Panc1 (cell line): Measurements from ENCODE around the gene AFF3. TPM values are rescaled to one million over a fixed set of nuclear protein-coding genes. Genes with fewer than 3 reads are reported as not detected.

ENCODE experiments used
- ATAC-seq: fragments of 200-7000 bp; cut with Tn5 transposase; 2 replicates; pipeline ENCODE4 v1.9.1; 2020; ENCODE audit warnings: mild to moderate bottlenecking, moderate library complexity
- BruUV-seq: library from RNA; stranded (reverse); fragments of 400-500 nt; replicated peaks from 2 replicates; lab custom pipeline; 2021; lab: Mats Ljungman, UMichigan
- CTCF ChIA-PET: fragments of 300-600 bp; sonication (Branson Sonifier 250); formaldehyde crosslinking; loops from one replicate; lab custom pipeline; 2022; ENCODE audit warnings: antibody characterized with exemption; lab: Charles Lee
- POLR2A ChIA-PET: fragments of 300-600 bp; sonication (Branson Sonifier 250); formaldehyde crosslinking; loops from one replicate; lab custom pipeline; 2022; ENCODE audit warnings: antibody characterized with exemption; lab: Charles Lee
- DNase-seq: peaks from one replicate; pipeline ENCODE4 v3.0.0-alpha.2; 2010; ENCODE audit warnings: low read depth, low spot score
- H3K27ac ChIP-seq: 2 replicates; pipeline ENCODE4 v1.5.1; 2011; ENCODE audit warnings: mild to moderate bottlenecking, low read length, inconsistent platforms
- H3K27me3 ChIP-seq: fragments of 200-500 bp; sonication (Bioruptor generic); 2 replicates; pipeline ENCODE4 v1.6.0; 2014; ENCODE audit warnings: low read length, inconsistent platforms; ENCODE audit not compliant: control insufficient read depth, insufficient read depth
- H3K36me3 ChIP-seq: fragments of 200-500 bp; sonication (Bioruptor generic); 2 replicates; pipeline ENCODE4 v1.5.1; 2014; ENCODE audit warnings: inconsistent platforms, mild to moderate bottlenecking, low read length, moderate library complexity; ENCODE audit not compliant: control insufficient read depth, insufficient read depth
- H3K4me1 ChIP-seq: 2 replicates; pipeline ENCODE4 v1.5.1; 2011; ENCODE audit warnings: inconsistent platforms, mild to moderate bottlenecking, low read length, moderate library complexity; ENCODE audit not compliant: control insufficient read depth, insufficient read depth
- H3K4me3 ChIP-seq, 2 experiments: 2 replicates each; pipeline ENCODE4 v1.5.1; 2011 to 2012; ENCODE audit warnings: low read depth in 2 of 2, low read length in 2 of 2, mild to moderate bottlenecking in 2 of 2, inconsistent platforms in 1 of 2, moderate library complexity in 1 of 2
- H3K9me3 ChIP-seq: fragments of 200-500 bp; sonication (Bioruptor generic); 2 replicates; pipeline ENCODE4 v1.5.1; 2014; ENCODE audit warnings: low read depth, mild to moderate bottlenecking, inconsistent platforms, low read length, moderate library complexity; ENCODE audit not compliant: control insufficient read depth, insufficient read depth
- CTCF ChIP-seq: fragments of 450-650 bp; IDR thresholded peaks from 2 replicates; pipeline ENCODE4 v1.5.1; 2017; ENCODE audit warnings: mild to moderate bottlenecking
- POLR2AphosphoS5 ChIP-seq: IDR thresholded peaks from 2 replicates; pipeline ENCODE4 v1.6.1; 2012; ENCODE audit warnings: mild to moderate bottlenecking, low read depth, low read length, moderate library complexity
- REST ChIP-seq, 2 experiments: IDR thresholded peaks; 2 replicates each; pipeline ENCODE4 v1.6.1; 2011 to 2012; ENCODE audit warnings: low read depth in 2 of 2, control low read depth in 1 of 2, low read length in 1 of 2, mild to moderate bottlenecking in 1 of 2, moderate library complexity in 1 of 2; ENCODE audit not compliant: insufficient read depth in 1 of 2
- SIN3A ChIP-seq: IDR thresholded peaks from 2 replicates; pipeline ENCODE4 v1.6.1; 2012; ENCODE audit warnings: low read depth, mild to moderate bottlenecking, low read length, moderate library complexity, borderline replicate concordance; ENCODE audit not compliant: insufficient read depth
- TCF7L2 ChIP-seq: IDR thresholded peaks from 2 replicates; pipeline ENCODE4 v1.6.1; 2011; ENCODE audit warnings: mild to moderate bottlenecking, low read depth, low read length, inconsistent platforms
- in situ Hi-C: cut with HindIII; loops from 2 replicates; pipeline ENCODE4 v1.10.0; 2016; ENCODE audit warnings: low sequenced_read_pairs, low pct_unique_long_range_greater_than_20kb
- intact Hi-C: fragments of 100-400 bp; cut with micrococcal nuclease; formaldehyde crosslinking; loops from one replicate; pipeline ENCODE4 v1.10.0; 2022; ENCODE audit not compliant: unreplicated experiment
- total RNA-seq: library from RNA; stranded (reverse); gene quantifications from one replicate; pipeline ENCODE4 v1.2.1, GENCODE V29; 2021; ENCODE audit not compliant: unreplicated experiment

AFF3 gene
- total RNA-seq, 1 experiment from 2014 or later, result 2.2 TPM

- H3K4me1 ChIP-seq, result no peaks in the 10 kb centered on the region
- H3K36me3 ChIP-seq, result no peaks in the 10 kb centered on the region
- H3K4me3 ChIP-seq, result no peak overlapping the region
- no TSS peak for BruUV-seq
- in situ Hi-C loops (no loop called here), intact Hi-C loops (no loop called here)
- TF ChIP-seq TCF7L2, result no peak
- no peak for TF ChIP-seq REST (IDR thresholded peaks at IDR 0.05; ENCODE audit: insufficient read depth in 1 of 2, low read depth in 2 of 2, low read length in 1 of 2)
- no peak for TF ChIP-seq CTCF
- no peak for TF ChIP-seq POLR2AphosphoS5
- TF ChIP-seq SIN3A, result no peak
- no peak overlapping the region for H3K27ac ChIP-seq
- H3K9me3 ChIP-seq, result no peaks in the 10 kb centered on the region
- ChIA-PET POLR2A (no interaction called here), CTCF (no interaction called here)
- ATAC-seq (no peak), DNase-seq (no peak)
- no peaks in the 10 kb centered on the region for H3K27me3 ChIP-seq
These were observed 355.6 kb downstream of the AFF3 start for GRCh38 chr2:99786636-99787390.

GRCh38 chr2:99784946-99785345 is 357.4 kb downstream of the AFF3 start:
- no peak for TF ChIP-seq REST (IDR thresholded peaks at IDR 0.05; ENCODE audit: insufficient read depth in 1 of 2, low read depth in 2 of 2, low read length in 1 of 2)
- TF ChIP-seq CTCF, result no peak
- TF ChIP-seq SIN3A, result no peak
- TF ChIP-seq POLR2AphosphoS5, result no peak
- no peak for TF ChIP-seq TCF7L2
- no peak for DNase-seq
- intact Hi-C loops (no loop called here), in situ Hi-C loops (no loop called here)
- no peak overlapping the region for H3K4me3 ChIP-seq
- H3K9me3 ChIP-seq, result no peaks in the 10 kb centered on the region
- no peaks in the 10 kb centered on the region for H3K36me3 ChIP-seq
- no peak overlapping the region for H3K27ac ChIP-seq
- ATAC-seq, result no peak
- ChIA-PET CTCF (no interaction called here), POLR2A (no interaction called here)
- no TSS peak for BruUV-seq
- H3K27me3 ChIP-seq, result peaks cover under 1% of the 10 kb centered on the region
- no peaks in the 10 kb centered on the region for H3K4me1 ChIP-seq
